IMR-90 (cell line): ENCODE measurements around the gene CEACAM21.

Source experiments
- CTCF ChIP-seq: conservative IDR thresholded peaks from 2 replicates; pipeline ENCODE4 v1.5.1; 2012; ENCODE audit warnings: mild to moderate bottlenecking, low read depth, low read length, improper control_type of control experiment
- MAFK ChIP-seq: IDR thresholded peaks from 2 replicates; pipeline ENCODE4 v1.6.1; 2012; ENCODE audit warnings: low read depth, low read length, improper control_type of control experiment
- MXI1 ChIP-seq: IDR thresholded peaks from 2 replicates; pipeline ENCODE4 v1.6.1; 2012; ENCODE audit warnings: low read depth, mild to moderate bottlenecking, low read length, moderate library complexity, borderline replicate concordance
- POLR2A ChIP-seq: IDR thresholded peaks from 2 replicates; pipeline ENCODE4 v1.6.1; 2012; ENCODE audit warnings: mild to moderate bottlenecking, low read depth, low read length
- RAD21 ChIP-seq: IDR thresholded peaks from 2 replicates; pipeline ENCODE4 v1.6.1; 2012; ENCODE audit warnings: low read length, improper control_type of control experiment
- RFX5 ChIP-seq: IDR thresholded peaks from 2 replicates; pipeline ENCODE4 v1.8.0; 2012; ENCODE audit warnings: low read depth, mild to moderate bottlenecking, low read length, moderate library complexity
- USF2 ChIP-seq: fragments of 150-350 bp; IDR thresholded peaks from 2 replicates; pipeline ENCODE4 v1.6.1; 2017; ENCODE audit warnings: mild to moderate bottlenecking, antibody characterized with exemption, low read length, low read depth

DNA sequence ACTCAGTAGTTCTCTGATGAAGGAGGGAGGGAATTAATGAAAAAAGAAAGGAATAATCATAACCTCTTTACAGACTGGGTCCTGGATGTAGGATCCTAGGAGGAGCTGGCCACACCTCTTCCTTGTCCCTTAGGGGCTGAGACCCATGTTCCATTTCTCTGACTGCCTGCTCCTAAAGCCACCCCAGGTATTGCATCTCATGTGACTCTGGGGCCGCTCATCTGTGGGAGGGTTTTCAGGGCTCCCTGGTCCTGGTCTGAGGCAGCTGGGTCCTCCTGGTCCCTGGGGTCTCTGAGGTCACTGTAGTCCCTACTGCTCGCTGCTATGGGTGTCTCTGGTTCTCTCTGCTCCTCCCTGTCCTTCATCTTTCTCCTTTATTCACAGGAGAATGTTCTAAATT is 2.9 kb downstream of the CEACAM21 start:
- no peak for TF ChIP-seq CTCF
- no peak for TF ChIP-seq RAD21
- no peak for TF ChIP-seq MXI1
- no peak for TF ChIP-seq USF2
- TF ChIP-seq MAFK, result no peak
- TF ChIP-seq POLR2A, result no peak
- no peak for TF ChIP-seq RFX5
